HG03108 (cell line): ENCODE measurements around the gene OBI1.

ENCODE experiments used
- ATAC-seq: cut with Tn5 transposase; IDR thresholded peaks from one replicate; pipeline ENCODE4 v1.9.1; 2021; ENCODE audit warnings: moderate library complexity; ENCODE audit not compliant: unreplicated experiment

The OBI1 gene

DNA sequence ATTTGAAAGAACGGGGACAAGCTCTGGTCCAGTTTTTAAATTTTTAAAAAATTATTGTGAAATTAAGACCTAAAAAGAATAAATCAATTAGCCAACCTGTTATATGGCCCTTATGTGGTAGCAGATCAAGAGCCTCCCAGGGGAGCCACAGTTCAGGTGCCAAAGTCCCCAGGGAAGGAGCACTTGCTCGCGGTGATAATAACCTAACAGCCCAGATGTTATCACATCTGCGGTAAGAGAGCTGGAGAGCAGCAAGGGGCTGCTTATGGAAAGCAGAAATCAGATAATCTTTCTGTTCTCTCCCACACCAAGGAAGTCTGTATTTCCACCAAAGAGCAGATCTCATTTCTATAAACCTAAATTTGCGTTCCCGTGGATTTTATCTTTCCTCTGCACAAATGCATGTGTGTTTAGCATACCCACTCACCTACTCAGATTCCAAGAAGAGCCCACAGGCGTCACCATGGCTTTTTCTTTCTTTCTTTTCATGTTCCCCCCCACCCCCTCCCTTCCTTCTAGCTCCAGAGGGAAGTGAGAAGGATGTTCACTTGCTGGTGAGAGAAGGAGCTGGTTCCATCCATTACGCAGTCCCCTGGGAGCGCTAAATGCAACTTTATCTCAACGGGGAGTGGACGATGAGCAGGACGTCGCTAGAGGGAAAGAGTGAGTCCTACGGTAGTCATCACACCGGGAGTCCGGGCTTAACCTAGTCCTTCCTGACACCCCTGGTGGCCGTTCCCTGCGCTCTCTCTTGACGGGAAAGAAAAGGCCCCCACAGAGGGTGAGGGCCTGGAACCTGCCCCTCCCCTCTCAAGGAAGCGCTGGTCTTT, 54.0 kb downstream of the OBI1 start:
- no peak for ATAC-seq

DNA sequence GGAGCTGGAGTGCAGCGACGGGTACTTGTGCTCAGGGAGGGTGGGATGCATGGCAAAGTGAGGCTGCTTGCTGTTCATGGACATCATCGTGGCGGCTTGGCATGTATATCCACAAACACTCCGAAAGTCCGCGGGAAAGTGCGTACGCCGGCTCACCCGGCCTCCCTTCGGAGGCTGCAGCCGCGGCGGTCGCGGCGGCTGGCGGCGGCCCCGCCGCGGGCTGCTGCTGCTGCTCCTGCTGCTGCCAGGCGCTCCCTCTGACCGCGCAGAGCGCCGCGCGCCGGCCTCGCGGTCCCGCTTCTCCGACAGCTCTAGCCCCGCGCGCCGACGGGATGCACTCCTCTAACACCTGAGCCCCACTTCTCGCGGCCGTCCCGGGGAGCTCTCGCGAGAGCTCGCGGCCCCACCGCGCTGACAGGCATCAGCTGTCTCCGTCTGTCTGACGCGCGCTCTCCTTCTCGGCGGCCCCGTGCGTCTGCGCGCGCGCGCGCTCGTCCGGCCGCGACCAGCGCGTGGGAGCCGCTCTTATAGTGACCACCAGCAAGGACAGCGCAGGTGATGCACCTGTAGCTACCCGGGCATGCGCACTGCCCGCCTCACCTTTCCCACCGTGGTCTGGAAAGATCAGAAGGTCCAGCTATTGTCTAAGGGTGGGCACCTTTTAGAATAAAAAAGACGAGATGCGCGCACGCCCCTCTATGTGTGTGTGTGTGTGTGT, 55.6 kb downstream of the OBI1 start, which contains the start of gene POU4F1:
TSS of gene POU4F1 (minus strand) at position 313 of the 718 bp plus-strand sequence. CDS start at position 87, 226 bp downstream.
- peak; percentile 82 for ATAC-seq

DNA sequence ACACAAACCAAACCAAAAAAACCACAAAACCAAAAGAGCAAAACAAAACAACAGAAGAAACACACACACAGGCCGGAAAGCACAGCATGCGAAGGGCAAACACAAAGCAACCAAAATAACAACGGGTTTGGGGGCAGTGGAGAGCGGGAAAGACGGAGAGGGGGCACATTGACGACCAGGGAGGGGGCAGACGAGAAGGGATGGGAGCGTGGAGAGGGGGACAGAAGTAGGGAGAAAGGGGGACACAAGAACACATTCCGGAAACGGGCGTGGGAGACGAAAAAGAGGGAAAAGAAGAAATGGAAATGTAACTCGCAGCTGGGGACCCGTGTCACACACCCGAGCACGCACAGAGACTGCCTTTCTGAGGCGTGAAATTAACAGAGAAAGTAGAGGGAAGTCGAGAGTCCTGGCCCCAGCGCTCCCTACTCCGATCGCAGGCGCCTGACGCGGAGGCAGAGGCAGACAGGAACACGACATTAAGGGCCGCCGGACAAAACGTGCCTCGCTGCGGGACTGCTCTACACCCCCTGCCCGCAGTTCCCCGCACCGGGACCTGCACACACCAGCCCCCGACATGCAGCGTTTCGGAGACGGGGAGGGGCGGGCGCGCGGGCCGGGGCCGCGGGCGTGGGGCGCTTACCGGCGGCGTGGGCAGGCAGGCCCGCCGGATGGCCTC, 56.3 kb downstream of the OBI1 start:
- ATAC-seq = peak; percentile 12

DNA sequence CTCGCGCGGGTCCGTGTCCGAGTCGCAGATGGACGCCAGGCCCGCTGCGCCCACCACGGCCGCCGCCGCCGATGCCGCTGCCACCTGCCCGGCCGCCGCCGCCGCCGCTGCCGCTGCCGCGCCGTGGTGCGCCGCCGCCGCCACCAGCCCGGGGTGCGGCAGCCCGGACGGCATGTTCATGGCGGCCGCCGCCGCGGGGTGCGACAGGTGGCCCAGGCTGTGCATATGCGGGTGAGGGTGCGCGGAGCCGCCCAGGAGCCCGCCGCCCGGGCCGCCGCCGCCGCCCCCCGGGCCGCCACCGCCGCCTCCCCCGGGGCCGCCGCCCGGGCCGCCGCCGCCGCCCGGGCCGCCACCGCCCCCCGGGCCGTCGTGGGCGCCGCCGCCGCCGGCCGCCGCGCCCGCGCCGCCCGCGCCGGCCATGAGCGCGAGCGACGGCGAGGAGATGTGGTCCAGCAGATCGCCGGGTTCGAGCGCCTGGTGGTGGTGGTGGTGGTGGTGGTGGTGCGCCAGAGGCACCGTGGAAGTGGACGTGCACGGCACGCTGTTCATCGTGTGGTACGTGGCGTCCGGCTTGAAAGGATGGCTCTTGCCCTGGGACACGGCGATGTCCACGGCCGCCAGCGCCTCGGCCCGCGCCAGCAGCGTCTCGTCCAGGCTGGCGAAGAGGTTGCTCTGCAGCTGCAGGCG, 56.9 kb downstream of the OBI1 start:
- ATAC-seq = no peak

DNA sequence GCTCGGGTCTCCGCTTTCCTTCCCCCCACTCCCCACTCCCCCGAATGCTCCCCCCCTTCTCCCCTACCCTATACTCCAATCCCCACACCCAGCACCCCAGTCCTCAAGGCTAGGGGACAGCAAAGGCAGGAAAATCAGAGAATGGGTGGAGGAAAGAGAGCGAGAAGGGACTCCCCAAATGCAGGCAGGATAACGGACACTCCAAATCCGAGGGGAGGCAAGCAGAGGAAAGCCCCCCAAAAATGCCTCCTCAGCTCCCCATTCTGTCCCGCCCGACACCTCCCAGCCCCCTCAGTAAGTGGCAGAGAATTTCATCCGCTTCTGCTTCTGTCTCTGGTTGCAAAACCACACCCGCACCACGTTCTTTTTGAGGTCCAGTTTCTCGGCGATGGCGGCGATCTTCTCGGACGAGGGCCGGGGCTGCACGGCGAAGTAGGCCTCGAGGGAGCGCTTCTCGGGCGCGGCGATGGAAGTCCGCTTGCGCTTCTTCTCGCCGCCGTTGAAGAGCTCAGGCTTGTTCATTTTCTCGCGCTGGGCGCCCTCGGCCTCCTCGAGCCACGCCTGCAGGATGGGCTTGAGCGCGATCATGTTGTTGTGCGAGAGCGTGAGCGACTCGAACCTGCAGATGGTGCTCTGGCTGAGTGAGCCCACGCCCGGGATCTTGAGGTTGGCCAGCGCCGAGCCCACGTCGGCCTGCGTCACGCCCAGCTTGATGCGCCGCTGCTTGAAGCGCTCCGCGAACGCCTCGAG, 57.7 kb downstream of the OBI1 start:
- no peak for ATAC-seq

DNA sequence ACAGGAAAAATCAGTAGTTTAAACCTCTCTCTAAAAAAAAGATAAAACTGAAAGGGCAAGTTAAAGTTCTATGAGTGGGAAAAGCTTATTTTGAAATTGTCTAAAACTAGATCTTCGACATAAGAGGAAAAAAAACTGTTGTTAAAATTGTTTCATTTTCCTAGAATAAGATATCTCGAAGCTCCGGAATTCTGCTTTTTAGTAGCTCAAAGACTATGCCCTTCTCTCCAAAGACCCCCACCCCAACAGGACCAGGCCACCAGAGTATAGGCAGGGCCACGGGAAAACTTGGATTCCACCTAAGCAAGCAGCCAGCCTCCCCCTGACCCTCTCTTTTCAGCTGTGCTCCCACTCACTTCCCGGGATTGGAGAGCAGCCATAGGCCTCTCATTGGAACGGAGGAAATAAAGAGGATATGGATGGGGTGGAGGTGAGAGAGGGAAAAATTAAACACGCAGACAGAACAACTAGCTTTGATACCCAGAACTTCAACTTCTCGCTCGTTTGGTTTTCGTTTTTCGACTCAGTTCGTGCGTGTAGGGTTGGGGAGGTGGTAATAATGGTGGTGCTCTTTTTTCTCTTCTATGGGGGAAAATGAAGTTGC, 58.6 kb downstream of the OBI1 start:
- no peak for ATAC-seq

DNA sequence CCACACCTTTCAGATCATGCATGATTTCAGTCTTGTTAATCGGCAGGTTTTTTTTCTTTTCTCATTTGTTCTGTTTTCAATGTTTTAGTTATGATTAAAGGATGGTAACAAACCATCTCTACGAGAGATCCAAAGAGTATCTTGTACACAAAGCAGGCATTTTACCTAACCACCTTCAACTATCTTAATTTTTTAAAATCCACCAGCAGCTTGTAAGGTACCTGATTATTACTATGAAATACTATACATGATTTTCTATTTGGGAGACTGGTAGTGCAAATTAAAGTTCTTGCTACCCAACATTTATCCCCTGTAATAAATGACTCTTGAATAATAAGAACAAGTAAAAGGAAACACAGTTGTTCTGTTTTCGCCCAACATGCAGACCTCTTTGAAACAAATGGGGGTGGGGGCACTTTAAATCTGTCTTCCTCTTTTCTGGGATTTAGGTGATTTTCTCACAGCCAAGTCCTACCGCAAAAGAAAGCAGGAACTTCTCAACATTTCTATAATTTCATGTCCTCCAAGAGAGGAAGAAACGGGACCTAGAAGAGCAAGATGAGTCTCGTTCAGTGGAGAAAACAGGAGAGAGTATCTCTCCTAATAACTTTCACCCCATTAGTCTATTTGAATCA, 59.2 kb downstream of the OBI1 start:
- ATAC-seq = no peak

DNA sequence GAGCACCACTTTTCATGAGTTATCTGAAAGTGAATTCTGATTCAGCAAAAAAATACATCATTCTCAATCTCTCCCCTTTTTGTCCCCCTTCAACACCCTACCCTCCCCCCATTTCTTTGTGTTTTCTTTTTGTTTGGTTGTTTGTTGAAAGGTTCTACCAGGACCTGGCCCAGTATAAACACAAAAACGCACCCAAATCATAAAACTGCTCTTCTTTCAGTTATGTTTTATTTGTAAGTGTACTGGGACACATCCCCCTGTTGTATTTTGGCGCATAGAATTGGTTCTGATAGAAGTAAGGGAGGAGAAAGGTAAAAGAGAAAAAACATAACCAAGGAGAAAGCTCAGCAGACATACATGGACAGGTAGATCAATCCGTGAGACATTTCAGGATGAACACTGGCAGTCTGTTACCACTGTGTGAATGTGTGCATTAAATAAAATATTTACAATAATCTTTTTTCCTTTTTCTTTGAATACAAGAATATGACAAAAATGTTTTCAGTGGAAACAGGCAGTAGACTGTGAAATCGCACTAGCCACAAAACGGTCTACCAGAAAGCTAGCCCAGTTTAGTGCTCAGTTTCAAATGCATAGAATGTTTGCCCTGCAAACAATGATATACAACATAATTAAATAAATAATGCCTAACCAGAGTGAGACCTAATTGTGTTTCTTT, 59.9 kb downstream of the OBI1 start:
- no peak for ATAC-seq

DNA sequence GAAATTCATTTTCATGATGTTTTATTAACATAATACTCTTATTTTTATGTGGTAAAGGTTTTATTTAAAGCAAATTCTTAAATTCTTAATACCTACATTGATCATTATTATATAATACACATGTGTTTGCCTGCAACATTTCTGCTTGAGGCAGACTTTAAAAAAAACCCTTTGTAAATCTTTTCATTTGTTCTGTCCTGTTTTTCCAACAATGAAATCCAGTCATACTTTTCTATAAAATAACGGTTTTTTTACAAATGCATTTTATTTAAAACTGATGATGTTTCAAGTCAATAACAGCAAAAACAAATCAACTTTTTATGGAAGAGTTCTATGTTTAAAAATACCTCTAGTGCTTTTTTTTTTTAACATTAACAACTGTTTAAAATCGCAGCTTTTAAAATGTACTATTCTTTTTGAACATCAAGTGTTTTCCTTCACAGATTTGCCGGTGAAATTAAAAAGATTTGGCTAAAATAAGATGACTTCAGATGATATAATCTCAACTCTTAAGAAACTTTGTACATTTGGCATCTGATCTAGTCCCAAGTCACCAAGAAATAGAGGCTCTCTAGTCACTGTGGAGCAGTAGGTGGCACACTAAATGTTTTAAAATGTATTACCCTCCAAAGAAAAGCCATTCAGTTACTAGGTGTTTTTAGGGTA, 60.7 kb downstream of the OBI1 start:
- ATAC-seq = no peak

DNA sequence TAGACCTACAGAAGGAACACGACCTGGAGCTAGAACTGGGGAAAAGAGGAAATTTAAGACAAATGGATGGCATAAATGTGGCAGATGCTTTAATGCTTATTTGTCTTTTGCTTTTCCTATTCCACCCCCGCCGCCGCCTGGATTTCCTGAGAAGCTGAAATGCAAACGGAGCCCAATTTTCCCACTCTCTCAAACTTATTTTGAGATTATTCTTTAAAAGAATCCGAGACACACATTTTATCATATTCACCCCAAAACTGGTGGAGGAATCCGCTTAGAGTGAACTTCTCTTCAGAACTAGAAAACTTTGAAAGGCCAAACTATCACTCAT, 61.4 kb downstream of the OBI1 start:
- ATAC-seq = no peak

DNA sequence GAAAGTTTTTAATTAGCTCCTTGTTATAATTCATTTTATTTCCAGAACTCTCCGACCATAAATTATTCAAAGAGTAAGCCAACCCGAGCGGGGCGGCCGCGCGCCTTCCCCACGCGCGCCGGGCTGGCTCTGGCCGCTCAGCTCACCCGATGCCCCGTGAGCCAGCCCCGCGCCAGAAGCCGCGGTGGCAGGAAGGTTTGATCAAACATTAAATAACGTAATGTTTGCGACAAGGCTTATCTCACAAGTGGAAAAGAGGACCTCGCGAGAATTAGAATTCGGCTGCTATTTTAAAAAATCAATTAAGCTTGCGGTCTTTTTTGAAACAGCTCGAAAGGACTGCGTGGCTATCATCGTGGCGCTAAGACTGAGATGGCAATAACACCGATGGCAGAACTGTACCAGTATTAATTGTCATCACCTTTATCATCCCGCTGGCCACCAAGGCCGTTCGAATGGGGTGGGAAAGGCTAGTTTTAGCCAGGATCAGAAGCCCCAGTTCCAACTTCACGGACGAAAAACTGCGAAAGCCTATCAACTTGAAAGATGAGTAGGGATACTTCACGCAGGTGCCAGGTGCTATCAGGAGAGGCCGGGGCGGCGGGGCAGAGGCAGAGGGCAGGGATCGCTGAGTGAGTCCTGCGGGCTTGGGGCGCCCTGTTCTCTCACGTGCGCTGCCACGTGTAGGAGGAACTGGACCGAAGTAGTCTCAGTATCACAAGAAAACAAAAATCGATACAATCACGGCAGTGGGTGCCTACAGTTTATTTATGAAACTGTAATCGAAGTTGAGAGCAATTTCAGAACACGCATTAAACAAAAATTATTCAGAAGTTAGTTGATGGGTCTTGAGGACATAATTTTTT, 62.0 kb downstream of the OBI1 start:
- ATAC-seq = no peak

DNA sequence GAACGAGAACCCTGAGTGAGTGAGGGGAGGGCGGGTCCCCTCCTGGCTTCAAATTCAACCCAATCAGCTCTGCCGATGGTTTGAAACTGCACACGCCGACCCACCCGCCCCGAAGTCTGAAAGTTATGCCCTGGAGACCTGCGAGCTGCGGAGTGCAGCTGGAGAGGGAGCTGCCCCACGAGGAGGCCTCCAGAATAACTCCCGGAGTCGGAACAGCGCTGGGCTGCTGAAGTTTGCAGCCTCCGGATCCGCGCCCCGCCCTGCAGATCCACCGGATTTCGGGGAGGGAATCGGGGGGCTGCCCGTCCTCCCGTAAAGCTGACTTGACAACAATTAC, 62.6 kb downstream of the OBI1 start:
- ATAC-seq = no peak

DNA sequence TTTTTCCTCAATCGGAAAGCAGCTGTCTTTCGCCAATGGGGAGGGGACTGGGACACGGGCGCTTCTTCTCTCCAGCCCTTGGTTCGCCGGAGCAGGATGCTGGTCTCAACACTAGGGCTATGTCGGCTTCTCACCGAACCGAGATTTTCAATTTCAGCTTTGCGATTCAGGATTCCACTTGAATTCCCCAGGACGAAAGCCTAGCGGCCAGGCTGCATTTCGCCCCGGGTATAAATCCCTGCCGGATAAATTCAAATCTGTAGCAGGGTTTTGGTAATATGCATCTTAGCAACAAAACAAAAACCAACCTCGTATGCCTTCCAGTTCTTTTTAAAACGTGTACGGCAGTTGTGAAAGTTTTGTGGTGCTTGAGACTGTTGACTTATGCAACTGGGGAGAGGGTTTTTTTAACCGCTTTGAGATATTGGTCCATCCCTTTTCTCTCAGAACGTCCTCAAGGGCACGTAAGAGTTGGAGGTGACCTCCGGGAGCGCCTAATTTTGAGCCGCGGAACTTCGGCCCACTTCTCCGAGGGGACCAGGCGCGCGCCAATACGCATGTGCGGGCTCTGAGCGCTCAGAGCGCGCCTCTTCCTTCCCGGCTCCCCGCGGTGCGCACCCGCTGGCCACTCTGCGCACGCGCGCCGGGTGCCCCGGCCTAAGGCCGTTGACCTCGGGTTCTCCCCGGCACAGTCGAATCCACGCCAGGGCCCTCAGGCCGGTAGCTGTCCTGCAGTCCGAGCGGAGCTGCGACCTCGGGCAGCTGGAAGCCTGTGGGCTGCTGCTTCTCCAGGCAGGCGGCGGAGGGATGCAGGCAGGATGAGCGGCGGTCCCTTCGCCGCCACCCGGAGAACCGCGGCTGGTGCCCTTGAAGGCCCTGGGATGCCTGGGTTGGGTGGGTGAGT, 63.2 kb downstream of the OBI1 start:
- ATAC-seq = no peak

DNA sequence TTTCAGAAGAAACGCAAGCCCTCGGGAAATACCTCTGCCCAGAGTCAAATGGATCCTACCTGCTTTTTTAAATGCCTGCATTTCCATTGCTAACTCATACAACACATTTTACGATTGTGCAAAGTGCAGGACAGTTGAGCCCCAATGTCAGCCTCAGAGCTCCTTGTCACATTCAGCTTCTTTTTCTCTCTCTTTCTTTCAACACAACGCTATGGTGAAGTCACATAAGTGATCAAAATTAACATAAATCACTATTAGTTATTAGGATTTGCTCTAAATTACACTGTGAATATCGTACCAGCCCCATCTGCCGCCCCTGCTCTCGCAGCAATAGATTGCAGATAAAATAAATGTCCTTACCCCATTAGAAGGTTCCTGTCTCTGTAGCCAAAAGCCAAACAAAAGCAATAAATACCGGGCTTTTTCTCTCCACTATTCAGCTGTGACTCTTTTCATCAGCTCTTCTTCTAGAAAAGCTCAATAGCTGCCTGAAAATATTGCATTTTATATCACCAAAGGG, 64.4 kb downstream of the OBI1 start:
- ATAC-seq = no peak

DNA sequence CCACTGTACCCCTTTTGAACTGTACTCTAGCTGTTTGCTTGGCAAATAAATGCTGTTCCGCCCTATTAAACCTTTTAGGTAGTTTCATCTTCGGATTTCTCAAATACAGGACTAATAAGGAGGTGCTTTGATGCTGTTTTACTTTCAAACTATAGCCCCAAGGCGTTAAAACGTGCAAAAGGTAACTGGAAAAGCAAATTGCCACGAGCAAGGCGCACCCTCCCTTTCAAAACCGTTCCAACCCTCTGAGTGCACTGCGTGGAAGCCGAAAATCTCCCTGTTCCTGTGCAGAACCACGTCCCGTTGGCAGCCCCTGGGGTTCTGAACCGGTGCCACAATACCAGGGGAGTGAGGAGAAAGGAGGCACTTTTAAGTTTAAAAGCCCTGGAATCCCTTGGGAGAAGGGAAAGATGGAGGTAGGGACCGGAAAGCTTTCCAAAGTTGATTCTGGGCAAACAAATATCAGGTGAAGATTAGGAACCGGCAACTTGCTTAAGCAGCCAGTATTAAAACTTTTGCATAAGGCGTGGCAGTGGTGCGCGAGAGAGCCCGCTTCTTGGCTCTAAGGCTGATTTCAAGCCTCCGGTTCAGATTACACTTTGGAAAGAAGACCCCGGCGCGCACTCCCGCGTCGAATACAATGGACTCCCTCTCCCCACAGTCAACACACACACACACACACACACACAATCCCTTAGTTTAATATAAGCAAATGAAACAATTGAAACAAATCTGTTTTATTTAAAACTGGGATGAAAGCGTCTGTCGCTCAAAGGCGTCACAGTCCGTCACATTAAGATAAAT, 65.1 kb downstream of the OBI1 start:
- no peak for ATAC-seq

DNA sequence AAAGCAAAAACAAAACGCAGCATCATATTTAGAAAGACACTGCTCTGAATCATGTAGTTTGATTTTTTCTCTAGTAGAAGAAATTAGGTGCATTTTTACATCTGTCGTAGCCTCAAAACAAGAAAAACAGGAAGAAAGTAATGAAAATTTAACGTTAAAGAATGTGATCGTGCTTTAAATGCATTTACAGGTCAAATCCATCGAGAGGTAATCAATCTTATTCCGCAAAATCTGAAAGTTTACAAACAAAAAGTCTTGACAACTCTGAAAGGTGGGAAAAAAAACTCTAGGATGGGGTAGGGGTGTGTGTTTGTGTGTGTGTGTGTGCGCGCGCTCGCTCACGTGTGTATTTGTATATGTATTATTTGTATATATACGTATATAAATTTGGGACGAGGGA, 65.8 kb downstream of the OBI1 start:
- ATAC-seq = no peak
